NCI-H69 (cell line): ENCODE results near the gene AMER1.

Experiments used
- DNase-seq: peaks from one replicate; lab custom pipeline; 2025; lab: John Stamatoyannopoulos, UW

The AMER1 gene

GRCh38 chrX:64184396-64184795, 21.1 kb downstream of the AMER1 start:
- DNase-seq, result no peak

- no peak for DNase-seq
These were observed 23.3 kb downstream of the AMER1 start for GRCh38 chrX:64182208-64182607.

DNA sequence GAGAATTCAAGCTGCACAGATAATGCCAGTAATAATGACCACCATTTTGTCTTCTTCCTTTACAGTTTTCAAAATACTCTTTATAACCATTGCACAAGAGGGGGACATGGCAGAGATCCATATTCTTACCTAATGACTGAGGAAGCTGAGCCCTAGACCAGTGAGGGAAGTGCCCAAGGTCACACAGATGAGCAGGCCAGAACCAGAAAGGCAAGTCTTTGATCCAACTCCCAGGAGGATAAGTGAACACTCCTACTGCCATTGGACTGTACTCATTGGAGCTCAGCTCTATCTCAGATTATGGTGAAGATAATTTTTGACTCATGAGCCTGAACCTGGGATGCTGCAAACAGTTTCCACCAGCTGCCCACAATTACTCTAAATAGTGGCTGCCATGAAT, 28.6 kb downstream of the AMER1 start:
- DNase-seq, result no peak

DNA sequence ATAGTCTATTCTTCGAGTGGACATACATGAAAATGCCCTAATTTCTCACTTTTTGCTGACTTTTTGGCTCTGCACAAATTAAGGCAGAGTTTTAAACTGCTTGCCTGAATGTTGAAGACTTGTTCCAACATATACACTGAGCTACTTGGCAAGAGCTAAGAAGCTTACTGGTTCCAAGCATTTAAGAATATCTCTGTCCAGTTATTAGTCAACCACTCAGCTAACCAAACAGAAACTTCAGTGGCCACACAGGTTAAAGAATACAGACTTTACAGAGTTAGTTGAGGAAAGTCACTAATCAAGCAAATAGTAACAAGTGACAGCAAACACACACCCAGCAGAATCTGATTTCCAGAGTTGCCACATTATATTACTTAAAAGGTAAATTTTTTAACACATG, 35.5 kb downstream of the AMER1 start:
- no peak for DNase-seq

DNA sequence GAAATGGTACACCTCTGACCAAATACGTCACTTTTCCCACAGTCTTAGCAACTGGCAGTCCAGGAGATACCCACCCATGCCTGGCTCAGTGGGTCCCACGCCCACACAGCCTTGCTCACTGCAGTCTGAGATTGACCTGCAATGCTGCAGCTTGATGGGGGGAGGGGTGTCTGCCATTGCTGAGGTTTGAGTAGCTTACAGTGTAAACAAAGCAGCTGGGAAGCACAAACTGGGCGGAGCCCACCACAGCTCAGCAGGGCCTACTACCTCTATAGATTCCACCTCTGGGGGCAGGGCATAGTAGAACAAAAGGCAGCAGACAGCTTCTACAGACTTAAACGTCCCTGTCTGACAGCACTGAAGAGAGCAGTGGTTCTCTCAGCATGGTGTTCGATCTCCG, 52.7 kb downstream of the AMER1 start:
- DNase-seq, result no peak

GRCh38 chrX:64151911-64152310, 53.6 kb downstream of the AMER1 start:
- DNase-seq, result no peak

DNA sequence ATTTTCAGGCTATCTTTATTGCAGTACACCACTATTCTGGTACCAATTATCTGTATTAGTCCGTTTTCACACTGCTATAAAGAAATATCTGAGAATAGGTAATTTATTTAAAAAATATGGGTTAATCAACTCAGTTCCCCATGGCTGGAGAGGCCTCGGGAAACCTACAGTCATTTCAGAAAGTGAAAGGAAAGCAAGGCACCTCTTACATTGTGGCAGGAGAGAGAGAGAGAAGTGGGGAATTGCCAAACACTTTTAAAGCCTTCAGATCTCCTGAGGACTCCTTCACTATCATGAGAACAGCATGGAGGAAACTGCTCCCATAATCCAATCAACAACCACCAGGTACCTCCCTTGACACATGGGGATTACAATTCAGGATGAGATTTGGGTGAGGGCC, 54.7 kb downstream of the AMER1 start:
- no peak for DNase-seq
